ENCODE measurements around the gene UROC1.

DNA sequence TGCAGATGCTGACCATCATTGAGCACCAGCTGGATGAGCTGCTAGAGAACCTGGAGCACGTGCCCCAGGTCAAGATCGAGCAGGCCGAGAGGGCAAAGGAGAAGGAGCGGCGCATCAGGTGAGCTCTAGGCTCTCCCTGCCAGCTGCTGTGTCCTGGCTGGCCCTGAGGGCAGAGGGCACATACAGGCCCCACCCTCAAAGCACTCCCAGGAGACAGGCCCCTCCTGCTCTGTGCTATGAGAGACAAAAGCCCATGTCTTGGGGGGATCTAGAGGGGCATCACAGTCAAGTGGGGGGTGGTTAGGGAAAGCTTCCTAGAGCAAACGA lies 83.3 kb downstream of the UROC1 start:
- TF ChIP-seq CTCF (IDR thresholded peaks at IDR 0.05; ENCODE audit: low read length) (no peak), EZH2phosphoT487 (IDR thresholded peaks at IDR 0.05; ENCODE audit: low read length) (no peak), EZH2 (optimal IDR thresholded peaks at IDR 0.05; ENCODE audit: low read depth, low read length) (no peak)
